Stimulated activated CD4-positive, alpha-beta T cell treated with anti-CD3 and anti-CD28 coated beads, Interleukin-2, amount 100 ng/mL, for 4 hours (primary cell): ENCODE results near the gene SPAG16.
"Not testable (repeated sequence)": the region's sequence is repeated elsewhere in the genome, so short reads cannot be mapped to it uniquely, and the experiment has no call there.

Experiments
- DNase-seq: peaks from one replicate; pipeline ENCODE4 v3.0.0-alpha.2; 2020; ENCODE audit warnings: low read depth

SPAG16 gene

GRCh38 chr2:213545481-213545880 is 261.2 kb downstream of the SPAG16 start:
- no peak for DNase-seq

- DNase-seq = no peak
Measured at GRCh38 chr2:213545964-213546475, 261.8 kb downstream of the SPAG16 start.

GRCh38 chr2:213551526-213551925 is 267.3 kb downstream of the SPAG16 start:
- DNase-seq = no peak

DNA sequence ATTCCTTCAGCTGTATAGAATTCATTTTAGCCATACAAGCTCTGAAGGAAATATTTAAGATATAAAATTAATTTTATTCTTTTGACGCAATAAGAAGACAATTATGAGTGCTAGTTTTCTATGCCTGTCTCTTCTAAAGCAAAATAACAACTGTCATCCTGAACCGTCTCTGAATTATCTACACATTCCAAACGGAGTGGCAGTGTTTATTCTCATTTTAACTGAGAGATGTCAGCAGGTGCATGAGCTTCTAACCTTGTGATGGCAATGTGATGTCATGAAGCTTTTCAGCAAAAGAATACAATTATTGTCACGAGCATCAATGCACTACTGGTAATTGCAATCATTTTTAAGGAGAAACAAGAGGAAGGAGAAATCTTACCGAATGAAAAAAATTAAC is 274.8 kb downstream of the SPAG16 start:
- DNase-seq = no peak

DNA sequence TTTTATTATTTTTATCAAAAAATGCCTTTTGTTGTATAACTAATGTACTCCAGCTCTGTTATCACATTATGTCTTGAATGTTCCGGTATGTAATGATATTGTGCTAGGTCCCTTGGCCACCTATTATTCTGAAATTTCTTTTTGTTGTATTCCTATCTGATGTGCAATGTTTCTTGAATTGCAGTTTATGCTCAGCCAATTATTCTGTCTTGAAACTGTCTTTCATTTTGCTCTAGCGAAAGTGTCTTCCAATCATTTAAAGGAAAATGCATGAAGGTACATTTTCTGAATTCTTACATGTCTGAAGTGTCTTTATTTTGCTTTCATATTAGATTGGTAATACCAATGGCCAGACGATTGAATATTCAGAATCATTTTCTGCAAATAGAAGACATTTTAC is 277.5 kb downstream of the SPAG16 start:
- DNase-seq = no peak

DNA sequence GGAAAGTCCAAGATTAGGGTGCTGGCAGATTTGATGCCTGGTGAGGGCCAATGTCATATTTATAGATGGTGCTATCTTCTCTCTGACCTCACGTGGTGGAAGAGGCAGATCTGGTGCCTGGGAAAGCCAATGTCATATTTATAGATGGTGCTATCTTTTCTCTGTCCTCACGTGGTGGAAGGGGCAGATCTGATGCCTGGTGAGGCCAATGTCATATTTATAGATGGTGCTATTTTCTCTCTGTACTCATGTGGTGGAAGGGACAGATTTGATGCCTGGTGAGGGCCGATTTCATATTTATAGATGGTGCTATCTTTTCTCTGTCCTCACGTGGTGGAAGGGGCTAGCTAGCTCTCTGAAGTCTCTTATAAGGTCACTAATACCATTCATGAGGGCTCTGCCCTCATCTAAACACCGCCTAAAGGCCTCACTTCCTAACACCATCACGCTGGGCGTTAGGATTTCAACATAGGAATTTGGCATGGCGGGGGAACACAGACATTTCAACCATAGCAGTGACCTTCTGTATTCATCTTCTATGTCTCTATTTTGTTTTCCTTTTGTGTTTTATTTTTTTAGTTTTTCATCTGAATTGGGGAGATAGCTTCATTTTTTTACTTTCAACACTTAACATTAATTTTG is 278.4 kb downstream of the SPAG16 start:
- DNase-seq = no peak

- DNase-seq = no peak
Measured at GRCh38 chr2:213566846-213567245, 282.6 kb downstream of the SPAG16 start.

GRCh38 chr2:213609570-213610170 is 325.4 kb downstream of the SPAG16 start:
- no peak for DNase-seq

DNA sequence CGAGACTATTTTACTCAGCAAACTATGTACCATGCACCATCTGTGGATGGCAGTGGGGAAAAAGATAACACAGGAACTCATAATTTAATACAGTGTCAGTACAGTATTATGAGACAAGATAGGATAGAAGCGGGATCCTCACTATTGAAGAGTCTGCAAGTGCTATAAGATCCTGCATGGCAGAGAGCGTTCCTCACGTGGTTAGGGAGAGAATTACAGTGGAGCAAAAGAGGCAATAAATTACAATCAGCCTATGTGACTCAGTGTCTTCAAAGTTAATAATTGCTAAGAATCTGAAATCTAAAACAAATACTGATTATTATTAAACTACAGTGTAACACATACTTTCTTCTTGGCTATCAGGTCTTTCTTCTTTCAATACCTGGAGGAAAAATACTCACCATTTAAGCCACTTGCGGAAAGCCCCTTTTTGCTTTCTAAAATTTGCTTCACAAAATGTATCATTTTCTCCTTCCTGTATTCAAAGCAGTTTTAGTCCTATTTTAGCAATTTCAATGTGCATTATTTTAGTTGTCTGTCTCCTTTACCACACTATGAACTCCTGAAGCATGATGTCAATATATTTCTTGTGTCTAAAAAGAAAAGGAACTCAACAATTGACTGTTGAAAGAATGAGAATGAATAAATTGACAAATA is 342.9 kb downstream of the SPAG16 start:
- no peak for DNase-seq

DNA sequence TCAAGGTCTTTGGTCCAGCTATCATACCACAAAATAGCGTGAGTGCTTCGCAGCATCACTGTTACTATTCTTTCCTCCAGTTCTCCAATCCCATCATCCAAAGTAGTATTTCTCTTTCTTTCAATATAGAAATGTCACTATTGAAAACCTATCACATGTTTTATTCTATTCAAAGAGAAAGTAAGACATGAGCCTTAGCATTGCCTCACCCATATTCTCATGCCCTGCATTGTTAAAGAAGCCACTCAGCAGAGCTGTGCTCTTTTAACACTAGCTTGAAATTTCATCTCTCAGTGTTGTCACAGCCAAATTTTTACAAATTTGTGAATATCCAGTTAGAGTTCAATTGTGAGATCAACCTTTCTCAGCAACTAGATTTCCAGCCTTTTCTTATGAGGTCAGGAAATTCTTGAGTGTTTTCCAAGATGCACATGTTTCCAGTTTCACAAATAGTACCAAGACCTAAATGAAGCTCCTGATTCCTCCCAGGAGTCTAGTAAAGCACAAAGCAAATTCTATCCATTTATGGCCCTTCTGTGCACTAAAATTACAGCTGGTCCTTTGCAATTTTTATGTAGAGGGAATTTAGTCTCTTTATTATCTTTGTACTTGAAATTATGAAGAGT is 343.7 kb downstream of the SPAG16 start:
- no peak for DNase-seq

- DNase-seq = no peak
Measured at GRCh38 chr2:213640738-213641425, 356.6 kb downstream of the SPAG16 start.

- no peak for DNase-seq
Measured at GRCh38 chr2:213644926-213645325, 360.7 kb downstream of the SPAG16 start.

GRCh38 chr2:213649176-213649575 is 364.9 kb downstream of the SPAG16 start:
- DNase-seq = no peak

- no peak for DNase-seq
Measured at GRCh38 chr2:213664817-213665216, 380.6 kb downstream of the SPAG16 start.

DNA sequence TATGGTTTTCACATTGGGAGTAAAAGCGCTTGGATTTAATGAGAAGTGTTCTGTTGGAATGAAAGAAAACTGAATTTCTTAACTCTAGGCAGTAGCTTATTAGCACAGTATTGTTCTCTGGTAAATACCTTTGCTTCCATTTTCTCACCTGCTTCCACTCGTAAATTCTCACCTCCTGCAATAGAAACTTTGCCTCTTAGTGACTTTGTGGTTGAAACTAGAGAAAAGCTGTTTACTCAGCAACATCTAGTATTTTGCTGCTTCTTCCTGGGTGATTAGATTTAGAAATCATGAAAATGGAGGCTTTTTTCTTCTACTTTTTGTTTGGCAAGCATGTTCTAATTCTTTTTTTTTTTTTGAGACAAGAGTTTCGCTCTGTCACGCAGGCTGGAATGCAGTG is 385.4 kb downstream of the SPAG16 start:
- DNase-seq = no peak

- DNase-seq = no peak
Measured at GRCh38 chr2:213678437-213679218, 394.4 kb downstream of the SPAG16 start.

DNA sequence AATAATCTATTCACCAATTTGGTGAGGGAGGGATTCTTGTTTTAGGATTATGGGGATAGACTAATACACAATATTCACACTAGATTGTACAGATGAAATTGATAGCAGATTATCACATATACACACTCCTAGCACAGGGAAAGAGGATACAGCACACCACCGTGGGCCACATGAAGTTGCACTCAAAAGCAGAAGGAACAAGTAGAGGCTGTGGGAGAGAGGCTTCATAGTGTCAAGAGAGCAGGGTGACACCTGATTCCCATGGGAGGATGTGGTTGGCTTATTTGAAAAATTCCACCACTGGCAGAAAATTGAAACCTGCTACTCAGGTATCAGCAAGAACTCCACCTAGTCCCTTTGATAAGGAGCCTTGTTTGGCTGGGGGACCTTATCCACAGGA is 395.6 kb downstream of the SPAG16 start:
- no peak for DNase-seq

DNA sequence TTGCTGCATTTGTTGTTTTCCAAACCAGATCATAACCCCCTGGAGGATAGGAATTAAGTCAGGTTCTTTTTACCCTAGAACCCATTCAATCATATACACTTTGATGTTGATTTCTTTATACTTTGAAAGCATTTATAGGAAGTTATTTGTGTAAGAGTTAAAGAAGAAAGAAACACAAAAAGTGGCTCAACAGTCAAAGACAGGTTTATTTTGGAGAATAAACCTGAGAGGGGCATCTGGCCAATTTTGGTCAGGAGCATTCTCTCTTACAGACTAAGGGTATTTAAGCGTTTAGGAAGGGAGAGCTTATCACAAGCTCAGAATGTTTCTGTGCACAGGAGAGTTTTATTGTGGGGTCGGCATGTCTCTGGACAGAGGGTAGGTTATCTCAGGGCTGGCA is 398.0 kb downstream of the SPAG16 start:
- DNase-seq = no peak

- no peak for DNase-seq
Measured at GRCh38 chr2:213688133-213688532, 403.9 kb downstream of the SPAG16 start.

DNA sequence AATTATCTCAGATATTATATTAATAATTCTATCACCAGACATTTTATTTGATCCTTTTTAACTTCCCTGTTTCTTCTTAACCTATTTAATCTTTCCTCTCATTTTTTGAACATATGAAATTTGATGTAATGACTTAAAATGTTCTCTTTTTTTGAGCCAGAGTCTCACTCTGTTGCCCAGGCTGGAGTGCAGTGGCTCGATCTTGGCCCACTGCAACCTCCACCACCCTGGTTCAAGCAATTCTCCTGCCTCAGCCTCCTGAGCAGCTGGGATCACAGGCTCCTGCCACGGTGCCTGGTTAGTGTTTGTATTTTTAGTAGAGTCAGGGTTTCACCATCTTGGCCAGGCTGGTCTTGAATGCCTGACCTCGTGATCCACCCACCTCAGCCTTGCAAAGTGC is 404.6 kb downstream of the SPAG16 start:
- DNase-seq = not testable (repeated sequence)

GRCh38 chr2:213689585-213689984 is 405.3 kb downstream of the SPAG16 start:
- no peak for DNase-seq

DNA sequence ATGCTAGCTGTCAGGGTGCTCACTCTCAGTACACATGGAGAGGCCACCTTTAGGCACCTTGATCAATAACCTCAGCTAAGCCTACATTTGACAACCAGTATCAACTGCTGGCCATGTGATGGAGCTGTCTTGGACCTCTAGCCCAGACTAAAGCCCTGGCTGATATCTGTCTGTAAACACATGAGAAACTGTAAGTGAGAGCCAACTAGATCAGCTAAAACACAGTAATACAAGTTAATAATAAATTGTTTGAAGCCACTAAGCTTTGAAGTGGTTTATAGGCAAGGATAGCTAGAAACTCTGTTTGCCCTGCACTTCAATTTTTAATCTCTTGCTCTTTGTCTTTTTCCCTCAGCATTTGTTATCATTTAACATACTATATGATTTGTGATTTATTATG is 407.1 kb downstream of the SPAG16 start:
- no peak for DNase-seq
